Head of caudate nucleus (tissue), 42 donors: ENCODE data around the gene SCML2.
"Not testable (repeated sequence)": the region's sequence is repeated elsewhere in the genome, so short reads cannot be mapped to it uniquely, and the experiment has no call there.

Experiments used
- DNase-seq, 42 donors: peaks; one replicate each; pipeline versions ENCODE4 v3.0.0 to v3.0.0-alpha.2; 2020 to 2021; ENCODE audit warnings: mixed read lengths in 7 of 42
- intact Hi-C: fragments of 100-400 bp; cut with DNase I; formaldehyde crosslinking; loops from one replicate; pipeline ENCODE4 v1.15.0; 2022

The SCML2 gene

GRCh38 chrX:18286322-18286831 is 68.1 kb downstream of the SCML2 start:
- intact Hi-C loops, result no loop called here
- DNase-seq, result no peak

- intact Hi-C loops, result no loop called here
- no peak for DNase-seq
These were observed 76.0 kb downstream of the SCML2 start for GRCh38 chrX:18278449-18278848.

DNA sequence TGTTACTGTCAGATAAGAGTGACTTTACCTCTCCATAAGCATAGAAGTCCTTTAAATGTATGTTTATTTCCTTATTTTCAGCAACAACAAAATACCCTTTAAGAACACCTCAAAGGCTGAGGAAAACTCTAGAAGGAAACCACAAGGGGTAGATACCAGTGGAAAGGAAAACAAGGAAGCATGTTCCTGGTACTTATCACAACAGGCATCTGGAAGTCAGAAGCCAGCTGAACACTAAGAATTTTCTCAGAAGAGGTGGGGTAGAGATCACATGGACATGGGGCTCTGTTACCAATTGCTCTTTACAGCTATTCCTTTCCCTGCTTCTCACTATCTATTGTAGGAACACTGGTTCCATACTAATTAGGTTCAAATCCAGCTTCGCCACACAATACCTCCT is 82.3 kb downstream of the SCML2 start:
- intact Hi-C loops, result no loop called here
- no peak for DNase-seq

DNA sequence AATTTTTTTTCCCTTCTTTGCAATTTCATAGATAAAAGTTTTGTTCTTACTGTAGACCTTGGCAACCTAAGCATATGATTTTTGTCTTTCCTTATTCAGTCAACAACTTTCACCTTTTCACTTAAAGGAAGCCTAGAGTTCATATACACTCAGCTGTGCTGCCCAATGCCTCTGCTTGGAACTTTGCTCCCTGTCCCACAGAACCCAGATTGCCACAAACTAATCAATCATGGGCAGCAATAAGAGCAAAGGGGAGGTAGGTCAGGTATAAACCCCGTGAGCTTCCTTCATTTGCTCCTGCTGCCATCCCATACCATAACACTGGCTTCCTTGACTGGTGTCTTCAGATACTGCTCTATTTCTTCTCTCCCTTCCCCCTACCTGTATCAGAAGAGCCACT is 82.8 kb downstream of the SCML2 start:
- intact Hi-C loops, result no loop called here
- DNase-seq, result no peak

- DNase-seq, result no peak
- intact Hi-C loops, result no loop called here
These were observed 83.2 kb downstream of the SCML2 start for GRCh38 chrX:18271309-18271708.

DNA sequence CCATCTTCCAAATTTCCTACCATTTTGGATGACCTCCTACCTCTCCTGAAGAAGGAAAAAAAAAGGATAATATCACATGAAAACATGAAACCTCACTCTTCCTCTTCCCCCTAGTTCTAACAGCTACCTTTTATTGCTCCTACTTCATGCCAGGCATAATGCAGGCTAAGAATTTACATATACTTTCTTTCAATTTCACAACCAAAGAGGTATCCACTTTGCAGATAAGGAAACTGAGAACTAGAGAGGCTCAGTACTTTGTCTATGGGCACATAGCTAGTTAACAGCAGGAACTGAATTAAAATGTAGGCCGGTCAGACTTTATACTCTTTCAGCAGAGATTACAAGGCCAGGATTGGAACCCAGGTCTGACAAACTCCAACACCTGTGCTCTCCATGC is 99.4 kb downstream of the SCML2 start:
- intact Hi-C loops, result no loop called here
- no peak for DNase-seq

GRCh38 chrX:18252644-18253359 is 101.7 kb downstream of the SCML2 start:
- intact Hi-C loops, result no loop called here
- no peak for DNase-seq

- DNase-seq, intact Hi-C loops: not testable (repeated sequence)
These were observed 124.8 kb downstream of the SCML2 start for GRCh38 chrX:18229646-18230045.

- intact Hi-C loops, result no loop called here
- DNase-seq, result no peak
These were observed 126.4 kb downstream of the SCML2 start for GRCh38 chrX:18228069-18228468.

DNA sequence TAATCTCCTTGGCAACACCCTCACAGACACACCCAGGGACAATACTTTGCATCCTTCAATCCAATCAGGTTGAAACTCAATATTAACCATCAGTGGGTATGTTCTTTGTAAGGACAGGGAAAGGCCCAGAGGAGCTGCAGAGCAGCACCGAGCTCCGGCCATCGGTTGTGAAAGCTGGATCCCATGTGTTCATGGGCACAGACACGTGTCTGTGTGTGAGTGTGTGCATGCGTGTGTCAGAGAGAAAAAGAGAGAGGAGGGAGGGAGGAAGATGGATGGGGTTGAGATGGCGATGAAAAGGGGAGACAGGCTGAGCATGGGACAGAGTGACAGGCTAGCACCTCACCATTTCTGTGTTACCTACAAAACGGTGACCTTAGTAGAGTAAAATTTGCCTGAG is 127.0 kb downstream of the SCML2 start:
- no peak for DNase-seq
- intact Hi-C loops, result no loop called here

DNA sequence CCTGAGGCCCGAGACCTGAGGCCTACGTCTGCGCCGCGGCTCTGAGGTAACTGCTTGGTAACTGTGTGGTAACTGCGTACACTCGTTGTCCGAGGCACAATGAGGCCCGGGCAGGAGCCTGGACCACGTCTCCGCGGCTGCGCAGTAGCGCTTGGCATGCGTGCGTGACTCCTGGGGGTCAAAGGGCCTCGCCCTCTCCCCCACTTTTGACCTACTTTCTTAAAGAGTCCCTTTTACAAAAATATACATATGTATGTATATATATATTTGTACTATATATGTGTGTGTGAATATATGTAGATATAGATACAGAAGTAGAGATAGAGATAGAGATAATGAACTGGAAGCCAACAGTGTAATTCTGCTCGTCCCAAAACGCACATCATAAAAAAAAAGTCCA is 133.7 kb downstream of the SCML2 start, which contains the start of gene BEND2:
TSS of gene BEND2 (minus strand) at position 101 of the 400 bp plus-strand sequence. CDS start 136 bp downstream, outside the sequence.
- intact Hi-C loops, result no loop called here

GRCh38 chrX:18210470-18210869 is 144.0 kb downstream of the SCML2 start:
- intact Hi-C loops, result no loop called here
- DNase-seq, result no peak

More for the DNA sequence above, 133.7 kb downstream of the SCML2 start, which contains the start of gene BEND2:
- DNase-seq, result no peak

DNA sequence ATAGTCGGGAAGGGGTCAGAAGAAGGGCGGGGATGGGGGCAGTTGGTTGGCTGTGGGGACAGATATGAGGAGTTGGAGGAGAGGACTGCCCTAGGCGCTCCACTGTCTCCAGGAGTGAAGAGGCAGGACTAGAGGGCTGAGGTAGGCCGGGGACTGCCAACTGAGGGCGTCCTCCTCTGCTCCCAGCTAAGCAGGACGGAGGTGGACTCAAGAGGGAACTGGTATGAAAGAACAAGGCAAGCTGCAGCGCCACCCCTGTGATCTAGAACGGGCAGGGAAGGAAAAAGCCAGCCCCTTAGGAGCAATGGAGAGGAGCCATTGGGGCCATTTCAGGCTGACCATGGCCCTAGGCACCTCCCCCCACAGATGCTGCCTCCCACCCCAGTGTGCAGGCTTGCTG is 147.8 kb downstream of the SCML2 start:
- intact Hi-C loops, result no loop called here
- no peak for DNase-seq

- intact Hi-C loops, result no loop called here
- no peak for DNase-seq
These were observed 150.9 kb downstream of the SCML2 start for GRCh38 chrX:18203631-18204030.

DNA sequence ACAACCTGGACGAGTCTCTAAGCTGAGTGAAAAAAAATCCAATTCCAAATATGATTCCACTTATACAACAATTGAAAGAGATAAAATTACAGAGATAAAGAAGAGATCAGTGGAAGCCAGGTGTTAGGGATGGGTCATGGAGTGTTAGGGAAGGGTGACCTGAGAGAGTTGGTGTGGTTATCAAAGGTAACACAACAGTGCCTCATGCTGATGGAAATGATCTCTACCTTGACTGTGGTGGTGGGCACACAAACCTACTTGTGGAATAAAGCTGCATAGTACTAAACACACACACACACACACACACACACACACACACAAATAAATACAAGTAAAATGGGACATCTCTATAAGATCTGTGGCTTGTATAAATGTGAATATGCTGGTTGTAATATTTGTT is 159.8 kb downstream of the SCML2 start:
- DNase-seq, result no peak
- intact Hi-C loops, result no loop called here
